Suppressor macrophage treated with lipopolysaccharide for 1 hour (primary cell): ENCODE results near the gene IL15RA.
"Not testable (repeated sequence)": the region's sequence is repeated elsewhere in the genome, so short reads cannot be mapped to it uniquely, and the experiment has no call there.

Source experiments
- DNase-seq, 3 donors: peaks; one replicate each; pipeline ENCODE4 v3.0.0-alpha.2; 2020 to 2022

The IL15RA gene

DNA sequence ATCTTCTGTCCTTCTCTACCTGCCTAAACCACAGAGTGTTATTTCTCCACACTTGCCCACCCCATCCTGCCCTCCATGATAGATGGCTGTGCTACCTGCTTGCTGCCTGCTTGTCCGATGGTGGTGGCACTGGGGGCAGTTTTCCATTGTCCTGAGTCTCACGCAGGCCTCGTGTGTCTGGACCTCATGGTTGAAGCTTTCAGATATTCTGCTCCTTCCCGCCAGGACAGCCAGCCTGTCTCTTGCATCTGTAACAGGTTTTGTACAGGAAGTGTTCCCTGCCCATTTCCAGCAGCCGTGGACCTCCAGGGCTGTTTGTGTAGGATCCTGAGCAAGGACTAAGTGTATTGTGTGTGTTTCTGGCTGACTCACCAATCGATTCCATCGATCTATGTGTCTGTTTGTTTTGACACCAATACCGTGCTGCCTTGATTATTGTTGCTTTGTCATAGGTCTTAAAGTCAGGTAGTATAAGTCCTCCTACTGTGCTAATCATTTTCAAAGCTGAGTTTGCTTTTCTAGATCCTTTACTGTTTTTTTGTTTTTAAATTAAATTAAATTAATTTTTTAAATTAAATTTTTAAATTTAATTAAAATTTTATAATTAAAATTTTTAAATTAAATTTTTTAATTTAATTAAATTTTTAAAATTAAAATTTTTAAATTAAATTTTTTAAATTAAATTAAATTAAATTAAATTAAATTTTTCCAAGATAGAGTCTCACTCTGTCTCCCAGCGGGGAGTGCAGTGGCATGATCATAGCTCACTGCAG, 8.5 kb downstream of the IL15RA start:
- DNase-seq: no peak

DNA sequence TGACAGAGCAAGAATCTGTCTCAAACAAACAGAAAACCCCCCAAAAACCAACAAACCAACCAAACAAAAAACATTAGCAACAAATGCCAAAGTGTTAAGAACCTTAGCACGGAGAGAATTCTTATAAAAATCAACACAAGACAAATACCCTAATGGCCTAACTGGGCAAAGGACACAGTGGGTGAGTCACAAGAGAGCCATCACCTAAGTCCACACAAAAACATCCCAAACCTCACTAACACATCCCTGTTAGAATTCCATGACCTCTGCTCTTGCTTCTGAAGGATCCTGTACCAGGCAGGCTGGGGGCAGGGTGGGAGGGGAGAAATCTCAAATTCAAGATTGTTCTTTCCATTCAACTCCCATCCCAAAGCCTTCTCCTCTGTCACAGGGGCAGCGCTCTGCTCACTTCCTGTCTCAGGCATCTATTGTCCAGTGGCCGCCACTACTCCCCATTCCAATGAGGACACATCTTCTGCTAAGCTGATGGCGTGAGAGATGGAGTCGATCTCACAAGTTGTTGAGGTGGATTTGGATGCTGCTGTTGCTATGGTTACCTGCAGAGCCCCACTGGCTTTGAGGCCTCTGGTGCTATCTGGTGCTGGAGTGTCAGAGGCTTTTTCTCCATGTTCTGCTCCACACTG, 9.2 kb downstream of the IL15RA start:
- DNase-seq: no peak

DNA sequence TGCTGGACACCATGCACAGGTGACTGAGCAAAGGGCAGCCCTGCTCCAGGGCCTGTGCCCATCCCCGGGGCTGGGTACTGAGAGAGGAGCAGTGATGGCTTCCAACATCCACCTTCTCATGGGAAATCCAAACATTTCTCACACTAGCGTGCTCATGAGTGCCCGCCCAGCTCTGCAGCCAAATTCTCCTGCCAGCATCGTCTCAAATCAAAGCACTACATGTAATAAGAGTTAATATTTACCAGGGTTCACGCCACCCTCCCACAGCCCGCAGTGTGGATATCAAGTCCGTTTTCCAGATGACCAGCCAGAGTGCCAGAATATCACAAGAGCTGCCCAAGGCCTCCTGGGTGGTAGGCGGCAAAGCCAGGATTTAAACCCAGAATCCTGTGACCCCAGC, 12.1 kb downstream of the IL15RA start:
- DNase-seq: no peak

DNA sequence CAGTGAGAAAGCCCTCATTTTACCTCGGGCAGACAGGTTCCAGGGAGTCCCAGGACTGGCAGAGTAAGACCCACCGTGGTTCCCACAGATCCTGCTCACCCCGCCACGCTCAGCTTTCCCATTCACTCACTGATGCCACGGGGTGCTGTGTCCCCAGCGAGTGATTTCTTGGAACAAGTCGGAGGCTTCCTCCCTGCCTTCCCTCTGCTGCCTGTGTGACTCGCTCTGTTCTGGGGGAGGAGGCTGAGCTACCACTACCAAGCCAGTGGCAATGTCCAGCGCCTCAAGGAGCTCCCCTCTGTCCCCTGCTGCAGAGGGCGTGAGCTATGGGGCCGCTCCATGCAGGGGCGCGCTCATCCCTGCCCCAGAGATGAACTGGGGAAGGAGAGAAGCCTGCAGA, 12.6 kb downstream of the IL15RA start:
- no peak for DNase-seq

DNA sequence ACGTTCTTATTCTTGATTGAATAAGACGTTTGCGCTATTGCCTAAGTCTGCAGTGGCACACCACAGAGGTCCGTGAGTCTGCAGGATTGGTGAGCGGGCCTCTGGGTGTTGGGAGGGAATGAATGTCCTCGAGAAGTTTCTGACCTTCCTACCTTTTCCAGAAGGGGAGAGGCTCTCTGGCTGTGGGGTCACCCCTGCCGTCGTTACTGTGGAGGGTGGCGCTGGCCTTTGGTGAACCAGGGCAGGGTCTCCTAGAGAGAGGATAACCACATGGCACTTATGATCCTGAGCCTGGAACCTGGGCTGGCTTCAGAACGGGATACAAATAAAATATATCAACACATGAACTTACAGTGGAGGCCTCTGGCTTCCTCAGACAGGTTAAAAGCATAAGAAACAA, 13.8 kb downstream of the IL15RA start:
- DNase-seq: no peak

DNA sequence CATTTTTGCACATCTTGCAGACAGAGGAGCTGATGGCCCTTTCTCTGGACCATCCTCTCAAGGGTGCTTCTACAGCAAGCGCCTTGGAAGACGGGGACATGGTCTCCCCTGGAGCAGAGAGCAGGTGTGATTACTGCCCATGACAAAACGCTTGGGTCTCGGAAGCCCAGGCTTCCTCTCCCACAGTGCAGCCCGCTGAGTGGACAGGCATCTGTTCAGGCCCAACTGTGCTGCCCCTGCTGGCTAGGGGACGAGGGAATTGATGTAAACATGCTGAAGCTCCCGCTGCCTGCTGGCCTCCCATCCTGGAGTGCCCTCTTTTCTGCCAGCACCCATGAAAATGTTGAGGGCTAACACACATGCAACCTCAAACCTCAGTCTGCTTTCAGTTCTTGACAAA, 14.3 kb downstream of the IL15RA start:
- DNase-seq: no peak

DNA sequence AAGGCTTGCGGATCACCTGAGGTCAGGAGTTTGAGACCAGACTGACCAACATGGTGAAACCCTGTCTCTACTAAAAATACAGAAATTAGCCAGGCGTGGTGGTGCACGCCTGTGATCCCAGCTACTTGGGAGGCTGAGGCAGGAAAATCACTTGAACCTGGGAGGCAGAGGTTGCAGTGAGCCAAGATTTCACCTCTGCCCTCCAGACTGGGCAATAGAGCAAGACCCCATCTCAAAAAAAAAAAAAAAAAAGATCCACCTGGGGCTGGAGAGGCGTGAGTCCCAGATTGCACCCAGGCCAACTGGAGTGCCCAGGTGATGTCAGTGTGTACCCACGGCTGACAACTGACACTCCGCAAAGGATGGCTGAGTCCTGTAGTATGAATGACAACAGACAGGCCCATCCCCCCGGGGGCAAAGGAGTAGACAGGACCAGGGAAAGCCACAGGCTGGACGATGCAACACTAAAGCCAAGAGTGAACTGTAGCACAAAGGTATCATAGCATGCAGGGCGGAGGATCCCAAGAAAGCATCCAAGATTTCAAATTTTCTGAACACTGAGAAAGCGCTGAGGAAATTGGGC, 14.9 kb downstream of the IL15RA start:
- not testable (repeated sequence) for DNase-seq

DNA sequence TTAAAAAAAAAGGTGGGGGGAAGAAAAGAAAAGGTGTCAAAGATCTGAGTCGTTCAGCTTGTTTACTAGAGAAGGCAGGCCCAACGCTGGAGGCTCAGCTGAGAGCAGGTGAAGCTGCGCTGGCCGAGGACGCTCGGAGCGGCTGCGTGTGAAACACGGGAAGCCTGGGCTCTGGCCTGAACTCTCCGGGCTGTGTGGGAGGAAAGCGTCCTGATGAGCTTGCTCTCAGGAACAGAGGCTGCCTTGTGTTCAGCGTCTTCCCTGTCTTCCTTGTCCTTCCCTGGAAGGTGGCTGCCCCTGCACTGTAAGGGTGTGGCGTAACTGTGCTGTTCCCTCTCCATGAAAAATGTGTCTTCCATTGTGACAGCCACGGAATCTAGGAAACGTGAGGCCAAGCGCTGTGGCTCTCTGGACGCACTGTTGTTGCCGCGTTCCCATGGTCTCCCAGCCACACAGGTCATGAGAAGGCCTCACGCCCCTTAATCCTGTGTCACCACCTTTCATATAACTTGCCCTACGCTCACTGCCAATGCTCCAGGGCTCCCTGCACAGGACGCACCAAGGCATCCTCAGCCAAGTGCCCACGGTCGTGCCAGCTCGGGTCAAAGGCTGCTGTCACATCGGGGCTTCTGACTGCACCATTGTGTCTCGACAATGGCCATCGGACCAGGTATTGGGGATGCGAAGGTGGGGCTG, 15.8 kb downstream of the IL15RA start:
- no peak for DNase-seq

DNA sequence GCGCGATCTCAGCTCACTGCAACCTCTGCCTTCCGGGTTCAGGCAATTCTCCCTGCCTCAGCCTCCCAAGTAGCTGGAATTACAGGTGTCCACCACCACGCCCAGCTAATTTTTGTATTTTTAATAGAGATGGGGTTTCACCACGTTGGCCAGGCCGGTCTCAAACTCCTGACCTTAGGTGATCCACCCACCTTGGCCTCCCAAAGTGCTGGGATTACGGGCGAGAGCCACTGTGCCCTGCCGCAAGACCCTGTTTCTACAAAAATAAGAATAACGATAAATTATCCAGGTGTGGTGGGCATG, 16.4 kb downstream of the IL15RA start:
- DNase-seq: not testable (repeated sequence)

DNA sequence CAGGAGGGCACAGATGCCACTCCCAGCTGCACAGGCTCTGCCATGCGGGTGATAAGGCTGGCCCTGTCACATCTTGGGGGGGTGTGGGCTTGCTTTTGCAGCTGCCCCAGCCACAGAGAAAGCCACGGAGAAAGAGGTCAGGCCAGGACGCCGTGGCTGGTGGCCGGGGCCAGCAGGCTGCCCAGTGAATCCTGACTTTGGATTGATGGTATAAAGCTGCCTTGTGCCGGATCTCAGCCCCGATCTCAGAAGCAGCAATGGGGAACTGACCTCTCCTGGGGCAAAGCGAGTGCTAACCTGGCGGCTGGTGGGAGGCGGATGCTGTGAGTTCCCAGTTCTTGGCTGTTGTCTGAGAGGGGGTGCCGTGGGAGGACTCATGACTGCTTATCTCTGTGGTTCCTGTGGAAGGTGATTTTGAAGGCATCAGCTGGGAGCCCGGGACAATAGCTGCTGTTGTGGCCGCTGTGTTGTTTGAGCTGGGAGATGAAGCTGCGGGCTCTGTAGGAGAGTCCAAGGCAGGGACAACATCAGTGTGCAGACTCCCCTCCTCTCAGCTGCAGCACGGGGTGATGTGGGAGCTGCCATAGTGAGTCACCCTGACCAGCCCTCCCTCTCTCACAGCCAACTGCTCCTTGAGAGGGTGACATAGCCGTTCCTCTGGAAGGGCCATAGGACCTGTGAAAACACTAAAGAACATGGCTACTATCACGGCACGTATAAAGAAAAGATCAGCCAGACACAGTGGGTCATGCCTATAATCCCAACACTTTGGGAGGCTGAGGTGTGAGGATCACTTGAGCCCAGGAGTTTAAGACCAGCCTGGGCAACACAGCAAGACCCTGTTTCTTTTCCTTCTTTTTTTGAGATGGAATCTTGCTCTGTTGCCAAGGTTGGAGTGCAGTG, 17.0 kb downstream of the IL15RA start:
- DNase-seq: no peak

DNA sequence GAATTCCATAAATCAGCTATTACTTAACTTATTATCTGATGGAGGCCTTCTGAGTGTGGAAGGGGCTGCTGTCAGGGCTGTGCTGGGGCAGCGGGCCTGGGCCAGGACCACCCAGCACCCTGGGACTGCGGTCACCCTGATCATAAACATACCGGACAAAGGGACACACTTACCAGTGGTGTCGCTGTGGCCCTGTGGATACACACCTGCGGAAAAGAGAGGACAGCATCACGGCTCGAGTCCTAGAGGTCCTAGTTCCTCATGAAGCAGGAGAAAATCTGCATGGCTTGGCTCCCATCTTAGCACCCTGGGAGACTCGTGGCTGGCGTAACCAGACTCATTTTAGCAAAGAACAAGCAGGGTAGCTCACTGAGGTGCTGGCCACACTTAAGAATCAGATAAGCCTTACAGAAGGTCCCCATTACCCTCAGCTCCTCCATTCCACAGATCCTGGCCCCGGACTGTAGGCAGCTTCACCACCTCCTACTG, 17.7 kb downstream of the IL15RA start:
- no peak for DNase-seq

DNA sequence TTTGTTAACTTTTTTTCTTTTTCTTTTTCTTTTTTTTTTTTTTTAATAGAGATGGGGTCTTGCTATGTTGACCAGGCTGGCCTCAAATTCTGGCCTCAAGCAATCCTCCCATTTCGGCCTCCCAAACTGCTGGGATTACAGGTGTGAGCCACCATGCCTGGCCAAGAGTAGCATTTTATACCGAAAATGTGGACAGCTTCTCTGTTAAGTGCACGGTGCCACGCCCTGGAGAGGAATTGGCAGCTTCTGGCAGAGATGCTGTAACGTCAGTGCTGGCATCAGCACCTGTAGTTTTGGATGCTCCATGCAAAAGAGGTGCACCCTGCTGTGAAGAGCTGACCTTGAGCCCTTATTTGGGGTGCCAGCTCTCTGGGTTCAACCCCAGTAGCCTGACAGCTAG, 18.2 kb downstream of the IL15RA start:
- no peak for DNase-seq

DNA sequence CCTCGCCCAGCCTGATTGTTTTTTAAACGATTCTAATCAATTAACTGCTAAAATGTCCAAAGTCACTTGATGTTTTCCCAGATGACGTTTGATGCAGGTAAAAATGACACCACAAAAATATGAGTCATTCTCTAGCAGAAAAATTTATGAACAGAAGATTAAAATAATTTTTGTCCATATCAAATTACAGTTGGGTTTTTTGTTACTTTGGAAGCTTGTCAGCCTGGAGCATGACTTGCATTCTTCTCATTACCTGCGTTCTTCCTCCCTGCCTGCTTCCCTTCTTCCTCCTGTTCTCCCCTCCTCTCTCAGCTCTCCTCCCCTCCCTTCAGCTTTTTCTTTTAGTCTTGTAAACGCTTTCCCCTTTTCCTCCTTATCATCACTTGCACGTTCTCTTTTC, 18.7 kb downstream of the IL15RA start:
- DNase-seq: no peak

DNA sequence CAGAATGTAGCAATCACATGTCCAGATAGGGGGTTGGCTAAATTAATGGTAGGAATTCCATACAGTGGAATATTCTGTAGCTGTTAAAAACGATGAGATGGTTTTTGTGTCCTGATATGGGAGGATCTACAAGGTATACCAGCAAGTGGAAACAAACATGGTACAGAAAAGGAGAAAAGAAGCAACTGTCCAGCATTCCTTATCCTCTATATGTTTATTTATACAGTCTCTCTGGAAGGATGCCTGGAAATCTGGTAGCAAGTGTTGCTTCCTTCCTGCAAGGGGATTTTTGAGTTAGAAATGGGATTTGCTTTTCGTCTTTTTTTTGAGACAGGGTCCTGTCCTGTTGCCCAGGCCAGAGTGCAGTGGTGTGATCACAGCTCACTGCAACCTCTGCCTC, 19.3 kb downstream of the IL15RA start:
- no peak for DNase-seq

DNA sequence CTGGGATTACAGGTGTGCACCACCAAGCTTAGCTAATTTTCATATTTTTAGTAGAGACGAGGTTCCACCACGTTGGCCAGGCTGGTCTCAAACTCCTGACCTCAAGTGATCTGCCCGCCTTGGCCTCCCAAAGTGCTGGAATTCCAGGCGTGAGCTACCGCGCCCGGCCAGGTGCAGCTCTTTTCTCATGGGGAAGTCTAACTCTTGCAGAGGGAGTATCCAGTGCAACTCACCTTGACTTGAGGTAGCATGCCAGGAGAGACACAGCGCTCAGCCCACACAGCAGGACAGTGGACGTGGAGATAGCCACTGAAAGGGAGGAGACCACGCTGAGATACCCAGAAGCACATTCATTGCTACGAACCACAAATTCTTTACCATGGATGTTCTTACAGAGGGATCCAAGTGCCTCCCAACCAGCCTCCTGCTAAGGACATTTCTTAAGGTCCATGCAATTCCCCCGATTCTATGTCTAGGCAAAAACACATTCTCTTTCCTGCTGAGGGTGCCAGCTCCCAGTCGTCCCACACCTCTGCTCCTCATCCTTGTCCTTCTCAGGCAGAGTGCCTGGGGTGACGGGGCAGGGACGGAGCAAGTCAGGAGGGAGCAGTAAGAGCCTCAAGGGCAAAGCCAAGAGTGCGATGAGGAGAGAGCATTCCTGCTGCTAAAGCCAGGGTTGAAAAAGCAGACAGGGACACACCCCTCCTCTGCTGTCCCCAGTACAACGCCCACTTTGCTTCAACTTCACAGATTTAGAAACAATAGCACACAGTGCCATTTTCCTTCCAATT, 21.0 kb downstream of the IL15RA start:
- peak in 1 of 3 donors; percentile 16 for DNase-seq

DNA sequence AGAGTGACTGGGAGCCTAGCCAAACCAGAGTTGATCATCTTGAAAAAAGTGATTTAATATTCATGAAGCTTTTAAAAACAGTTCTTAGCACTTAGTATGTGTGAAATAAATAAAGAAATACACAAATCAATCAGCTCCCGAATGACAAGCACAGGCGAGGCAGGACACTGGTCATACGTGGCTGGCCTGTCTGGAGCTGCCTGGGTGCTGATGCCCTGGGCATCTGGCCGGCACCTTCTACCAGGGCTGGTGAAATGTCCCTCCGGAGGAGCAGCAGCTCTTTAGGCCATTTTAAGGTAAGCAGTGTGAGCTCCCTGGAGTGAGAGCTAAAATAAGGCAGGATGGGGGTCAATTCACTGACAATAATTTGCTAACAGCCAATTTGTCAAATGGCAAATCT, 23.7 kb downstream of the IL15RA start:
- DNase-seq: peak in 1 of 3 donors; percentile 16

DNA sequence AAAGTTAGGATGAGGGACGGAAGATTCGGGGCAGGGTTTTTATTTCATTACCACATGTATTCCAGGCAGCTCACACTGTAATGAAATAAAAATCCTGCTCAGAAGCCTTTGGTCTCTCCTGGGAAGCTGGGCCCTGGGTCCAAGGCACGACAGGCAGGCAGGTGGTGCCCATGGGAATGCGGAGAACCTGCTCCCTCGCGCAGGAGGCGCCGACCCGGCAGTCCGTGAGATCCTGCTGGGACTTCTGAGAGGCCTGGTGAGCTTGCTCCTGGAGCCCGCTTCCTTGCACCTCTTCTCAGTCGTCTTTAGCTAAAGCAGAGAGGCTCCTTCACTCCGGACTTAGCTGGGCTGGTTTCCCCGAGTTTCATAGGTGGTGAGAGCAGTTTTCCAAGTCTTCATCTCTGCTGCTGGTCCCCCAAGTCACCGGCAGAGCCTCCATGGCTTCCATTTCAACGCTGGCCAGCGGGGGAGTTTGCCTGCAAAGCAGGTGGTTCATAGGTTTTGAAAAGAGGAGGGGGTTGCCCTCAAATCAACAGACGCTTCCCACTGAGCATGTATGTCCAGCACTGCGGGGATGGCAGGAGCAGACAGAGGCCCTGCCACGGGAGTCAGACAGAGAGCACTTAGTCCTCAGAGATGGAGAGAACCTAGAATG, 24.5 kb downstream of the IL15RA start:
- DNase-seq: no peak

DNA sequence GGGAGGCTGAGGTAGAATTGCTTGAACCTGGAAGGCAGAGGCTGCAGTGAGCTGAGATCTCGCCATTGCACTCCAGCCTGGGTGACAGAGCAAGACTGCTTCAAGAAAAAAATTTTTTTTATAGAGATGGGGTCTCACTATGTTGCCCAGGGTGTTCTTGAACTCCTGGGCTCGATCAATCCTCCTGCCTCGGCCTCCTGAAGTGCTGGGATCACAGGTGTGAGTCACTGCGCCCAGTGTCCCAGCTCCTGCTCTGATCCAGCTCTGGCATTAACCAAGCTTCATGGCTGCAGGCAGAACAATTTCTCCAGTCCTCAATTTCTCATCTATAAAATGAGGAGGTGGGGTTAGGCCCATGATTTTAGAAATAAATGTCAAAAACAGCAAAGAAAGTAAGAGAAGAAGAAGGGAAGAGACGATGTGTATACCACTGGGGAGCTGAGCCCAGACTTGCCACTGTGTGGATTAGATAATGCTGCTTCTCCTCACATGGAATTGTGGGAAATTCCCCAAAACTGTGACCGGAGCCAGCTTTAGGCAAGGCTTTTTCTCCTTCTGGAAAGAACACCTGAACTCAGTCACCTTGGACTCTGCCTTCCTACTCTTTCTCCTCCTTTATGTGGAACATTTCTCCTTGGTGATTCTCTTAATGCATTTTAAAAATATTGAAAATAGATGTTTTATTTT, 25.5 kb downstream of the IL15RA start:
- no peak for DNase-seq

DNA sequence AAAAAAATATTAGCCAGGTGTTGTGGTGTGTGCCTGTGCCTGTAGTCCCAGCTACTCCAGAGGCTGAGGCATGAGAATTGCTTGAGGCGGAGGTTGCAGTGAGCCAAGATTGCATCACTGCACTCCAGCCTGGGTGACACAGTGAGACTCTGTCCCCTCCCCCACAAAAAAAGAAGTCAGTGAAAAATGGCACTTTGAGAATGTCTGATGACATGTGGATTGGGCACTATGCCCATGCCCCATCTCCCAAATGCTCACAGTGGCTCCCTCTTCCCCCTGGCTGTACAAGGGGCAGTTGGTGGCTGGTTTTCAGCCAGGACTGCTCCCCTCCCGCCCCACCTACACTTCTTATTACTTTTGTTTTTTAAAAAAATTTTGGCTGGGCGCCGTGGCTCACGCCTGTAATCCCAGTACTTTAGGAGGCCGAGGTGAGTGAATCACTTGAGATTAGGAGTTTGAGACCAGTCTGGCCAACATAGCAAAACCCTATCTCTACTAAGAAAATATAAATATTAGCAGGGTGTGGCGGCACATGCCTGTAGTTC, 26.1 kb downstream of the IL15RA start:
- peak; percentile 62 to 71 (median 69) for DNase-seq
